Smooth muscle cell (in vitro differentiated cells): Measurements from ENCODE around the gene MFSD12. TPM values are rescaled to one million over a fixed set of nuclear protein-coding genes. Genes with fewer than 3 reads are reported as not detected.

Experiments
- DNase-seq: peaks from one replicate; lab custom pipeline; 2025; ENCODE audit not compliant: unreplicated experiment; lab: John Stamatoyannopoulos, UW
- H2AFZ ChIP-seq: fragments of 200-600 bp; sonication (generic); 2 replicates; pipeline ENCODE4 v1.6.0; 2016; ENCODE audit warnings: antibody characterized with exemption, low read depth, mild to moderate bottlenecking
- H3F3A ChIP-seq: fragments of 200-600 bp; sonication (generic); 2 replicates; pipeline ENCODE4 v1.6.0; 2017; ENCODE audit warnings: antibody characterized with exemption, low read depth
- H3K27ac ChIP-seq: fragments of 200-600 bp; sonication (generic); 2 replicates; pipeline ENCODE4 v1.5.1; 2016; ENCODE audit warnings: low read depth, mild to moderate bottlenecking
- H3K27me3 ChIP-seq: fragments of 200-600 bp; sonication (generic); 2 replicates; pipeline ENCODE4 v1.6.1; 2016; ENCODE audit warnings: low read depth, mild to moderate bottlenecking
- H3K36me3 ChIP-seq: fragments of 200-600 bp; sonication (generic); 2 replicates; pipeline ENCODE4 v1.5.1; 2016; ENCODE audit warnings: low read depth
- H3K4me1 ChIP-seq: fragments of 200-600 bp; sonication (generic); 2 replicates; pipeline ENCODE4 v1.5.1; 2016; ENCODE audit warnings: low read depth
- H3K4me2 ChIP-seq: fragments of 200-600 bp; sonication (generic); 2 replicates; pipeline ENCODE4 v1.6.0; 2016; ENCODE audit warnings: mild to moderate bottlenecking
- H3K4me3 ChIP-seq: fragments of 200-600 bp; sonication (generic); 2 replicates; pipeline ENCODE4 v1.5.1; 2016; ENCODE audit warnings: mild to moderate bottlenecking
- H3K79me2 ChIP-seq: fragments of 200-600 bp; sonication (generic); 2 replicates; pipeline ENCODE4 v1.6.0; 2016; ENCODE audit warnings: low read depth, mild to moderate bottlenecking
- H3K9ac ChIP-seq: fragments of 200-600 bp; sonication (generic); 2 replicates; pipeline ENCODE4 v1.6.0; 2016; ENCODE audit warnings: low read depth
- H3K9me3 ChIP-seq: fragments of 200-600 bp; sonication (generic); replicated peaks from 2 replicates; pipeline ENCODE4 v1.5.1; 2016; ENCODE audit warnings: low read depth
- H4K20me1 ChIP-seq: fragments of 200-600 bp; sonication (generic); 2 replicates; pipeline ENCODE4 v1.6.0; 2016; ENCODE audit warnings: low read depth
- CTCF ChIP-seq: fragments of 200-600 bp; sonication (generic); IDR thresholded peaks from 2 replicates; pipeline ENCODE4 v1.5.1; 2017; ENCODE audit warnings: borderline replicate concordance, mild to moderate bottlenecking, antibody characterized with exemption; ENCODE audit not compliant: insufficient read depth, poor library complexity, severe bottlenecking
- WGBS: methylation state at CpG from one replicate; pipeline ENCODE4 v1.1.7; 2016; ENCODE audit warnings: low lambda C conversion rate; 5-methylcytosine and 5-hydroxymethylcytosine counted together
- polyA plus RNA-seq: library from polyadenylated mRNA; unstranded; fragments of >200 nt; fragmentation: Nextera tagmentation; extraction: Ambion mirVana; gene quantifications from 2 replicates; pipeline ENCODE4 v1.2.1, GENCODE V29; 2016
- total RNA-seq: library from RNA; depleted of rRNA; stranded (reverse); fragments of >200 nt; gene quantifications from 2 replicates; pipeline ENCODE4 v1.2.3, GENCODE V29; 2014

Gene MFSD12
- total and polyA plus RNA-seq, 2 experiments from 2014 or later = 56.0 to 73.8 TPM

GRCh38 chr19:3546119-3546518, 11.3 kb downstream of the MFSD12 start:
- TF ChIP-seq CTCF = no peak
- WGBS = 97% methylated on average over 22 of the region's 23 CpGs

GRCh38 chr19:3545669-3546034, 11.7 kb downstream of the MFSD12 start:
- no peak overlapping the region for H3K4me2 ChIP-seq
- no peak overlapping the region for H3K27ac ChIP-seq
- no peak overlapping the region for H3K4me3 ChIP-seq
- no peak overlapping the region for H3K9ac ChIP-seq
- H2AFZ ChIP-seq = no peak overlapping the region
- H3K36me3 ChIP-seq = no peaks in the 10 kb centered on the region
- DNase-seq = no peak
- 85% methylated on average over 10 of the region's 10 CpGs for WGBS
- no peaks in the 10 kb centered on the region for H3K27me3 ChIP-seq
- peaks cover 12% of the 10 kb centered on the region for H3F3A ChIP-seq
- H3K79me2 ChIP-seq = no peaks in the 10 kb centered on the region
- no peaks in the 10 kb centered on the region for H3K4me1 ChIP-seq
- H4K20me1 ChIP-seq = peaks cover 34% of the 10 kb centered on the region
- no peaks in the 10 kb centered on the region for H3K9me3 ChIP-seq
- no peak for TF ChIP-seq CTCF

More at GRCh38 chr19:3546119-3546518, 11.3 kb downstream of the MFSD12 start:
- Histone ChIP-seq H3K4me1 (no peaks in the 10 kb centered on the region), H3K27me3 (no peaks in the 10 kb centered on the region), H3K4me3 (no peak overlapping the region), H3K9ac (no peak overlapping the region), H3K27ac (no peak overlapping the region), H4K20me1 (peaks cover 38% of the 10 kb centered on the region), H2AFZ (no peak overlapping the region), H3K79me2 (no peaks in the 10 kb centered on the region), H3F3A (peaks cover 12% of the 10 kb centered on the region), H3K9me3 (no peaks in the 10 kb centered on the region), H3K4me2 (no peak overlapping the region), H3K36me3 (no peaks in the 10 kb centered on the region)
- no peak for DNase-seq

- Histone ChIP-seq H4K20me1 (peaks cover 34% of the 10 kb centered on the region), H3K4me2 (no peak overlapping the region), H3F3A (peaks cover 12% of the 10 kb centered on the region), H3K9me3 (no peaks in the 10 kb centered on the region), H3K4me1 (no peaks in the 10 kb centered on the region), H3K79me2 (no peaks in the 10 kb centered on the region), H3K27me3 (no peaks in the 10 kb centered on the region), H3K36me3 (no peaks in the 10 kb centered on the region), H3K9ac (no peak overlapping the region), H2AFZ (no peak overlapping the region), H3K27ac (no peak overlapping the region), H3K4me3 (no peak overlapping the region)
- peak; percentile 95 for TF ChIP-seq CTCF
- DNase-seq = peak; percentile 32
- WGBS = 78% methylated on average over 30 of the region's 30 CpGs
Measured at GRCh38 chr19:3544742-3545668, 12.4 kb downstream of the MFSD12 start.

GRCh38 chr19:3544058-3544376, 13.4 kb downstream of the MFSD12 start:
- no peak for TF ChIP-seq CTCF
- no peak for DNase-seq
- Histone ChIP-seq H3K4me2 (no peak overlapping the region), H3K79me2 (no peaks in the 10 kb centered on the region), H3K27ac (no peak overlapping the region), H3K4me1 (no peaks in the 10 kb centered on the region), H3F3A (peaks cover 12% of the 10 kb centered on the region), H3K4me3 (no peak overlapping the region), H3K9me3 (no peaks in the 10 kb centered on the region), H3K27me3 (no peaks in the 10 kb centered on the region), H3K9ac (no peak overlapping the region), H3K36me3 (no peaks in the 10 kb centered on the region), H2AFZ (no peak overlapping the region), H4K20me1 (peaks cover 38% of the 10 kb centered on the region)
- WGBS = 95% methylated on average over 9 of the region's 9 CpGs
